Mucosa of gallbladder (tissue), 1 donor: ENCODE results near the gene QKI. TPM values are rescaled to one million over a fixed set of nuclear protein-coding genes. Genes with fewer than 3 reads are reported as not detected.

Experiments
- DNase-seq: peaks from one replicate; pipeline ENCODE4 v3.0.0-alpha.2; 2020; ENCODE audit warnings: low spot score
- total RNA-seq: library from RNA; stranded (reverse); gene quantifications from one replicate; pipeline ENCODE4 v1.2.1, GENCODE V29; 2021
- donor health status: DM: no; HTN: no; CAD: no.

Gene QKI
- total RNA-seq, 1 donor from 2014 or later = 80.0 TPM

DNA sequence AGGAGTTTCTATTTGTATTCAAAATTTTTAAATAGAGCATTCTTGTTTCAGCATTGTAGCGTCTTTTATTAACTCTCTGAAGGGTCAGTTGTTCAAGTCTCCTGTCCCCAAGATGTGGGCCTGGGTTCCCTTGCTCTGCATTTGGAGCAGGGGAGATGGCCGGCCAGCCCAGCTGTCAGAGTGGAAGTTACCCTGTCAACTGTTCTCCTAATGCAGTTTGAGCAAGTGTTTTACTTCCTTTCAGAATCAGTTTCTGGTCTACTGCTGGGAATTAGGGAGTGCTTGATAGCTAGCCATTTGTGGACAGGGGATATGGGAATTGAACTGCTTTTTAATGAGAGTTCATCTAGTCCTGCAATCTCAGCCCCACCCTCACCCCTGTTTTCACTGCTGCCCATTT lies 116.6 kb downstream of the QKI start:
- DNase-seq = no peak

DNA sequence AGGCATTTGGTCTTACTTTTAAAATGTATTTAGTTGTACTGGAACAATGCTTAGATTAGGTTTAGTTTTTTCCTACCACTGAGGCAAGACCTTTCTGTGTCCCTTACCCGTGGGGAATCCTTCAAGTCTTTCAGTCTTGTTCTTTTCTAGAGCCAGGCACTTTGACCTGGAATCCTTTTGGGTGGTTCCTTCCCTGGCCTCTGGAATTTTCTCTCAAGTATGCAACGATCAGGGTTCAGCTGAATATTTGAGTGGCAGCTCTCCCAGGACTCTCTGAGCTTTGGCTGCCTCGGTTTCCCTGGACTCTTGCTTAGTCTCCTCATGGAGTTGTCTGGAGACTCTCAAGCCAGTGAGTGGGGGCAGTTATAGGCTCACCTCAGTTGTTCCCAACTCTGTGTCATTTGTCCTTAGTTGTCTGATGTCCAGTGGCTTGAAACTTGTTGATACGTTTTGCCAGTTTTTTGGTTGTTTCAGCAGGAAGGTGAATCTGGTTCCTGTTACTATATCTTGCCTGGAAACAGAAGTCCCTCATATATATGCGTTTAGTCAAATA lies 118.1 kb downstream of the QKI start:
- DNase-seq = no peak

DNA sequence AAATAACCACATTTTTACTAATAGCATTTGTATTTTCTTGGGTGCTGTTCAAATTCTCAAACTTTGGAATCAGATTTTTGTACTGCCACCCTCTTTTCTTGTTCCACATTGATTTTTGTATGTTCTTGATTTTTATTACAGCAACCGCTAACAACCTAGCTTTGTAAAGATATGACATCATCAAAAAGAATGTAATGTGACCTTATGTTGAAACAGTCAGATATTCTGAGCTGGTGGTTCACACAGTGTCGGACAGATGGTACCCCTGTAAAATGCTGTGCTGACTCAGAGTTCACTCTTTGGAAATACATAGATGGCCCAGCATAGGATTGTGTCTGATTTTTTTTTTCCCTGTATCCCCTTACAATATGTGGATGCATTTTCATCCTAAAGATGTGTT lies 118.9 kb downstream of the QKI start:
- no peak for DNase-seq

DNA sequence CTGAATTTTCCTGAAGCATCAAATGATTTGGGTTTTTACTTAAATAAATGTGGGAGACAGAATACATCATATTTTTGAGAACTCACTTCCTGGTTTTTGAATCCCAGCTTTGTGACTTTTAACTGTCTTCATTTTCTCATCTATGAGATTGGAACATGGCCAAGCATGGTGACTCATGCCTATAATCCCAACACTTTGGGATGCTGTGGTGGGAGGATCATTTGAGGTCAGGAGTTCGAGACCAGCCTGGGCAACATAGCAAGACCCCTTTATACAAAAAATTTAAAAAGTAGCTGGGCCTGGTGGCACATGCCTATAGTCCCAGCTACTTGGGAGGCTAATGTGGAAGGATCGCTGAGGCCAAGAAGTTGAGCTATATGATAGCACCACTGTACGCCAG lies 122.3 kb downstream of the QKI start:
- no peak for DNase-seq

DNA sequence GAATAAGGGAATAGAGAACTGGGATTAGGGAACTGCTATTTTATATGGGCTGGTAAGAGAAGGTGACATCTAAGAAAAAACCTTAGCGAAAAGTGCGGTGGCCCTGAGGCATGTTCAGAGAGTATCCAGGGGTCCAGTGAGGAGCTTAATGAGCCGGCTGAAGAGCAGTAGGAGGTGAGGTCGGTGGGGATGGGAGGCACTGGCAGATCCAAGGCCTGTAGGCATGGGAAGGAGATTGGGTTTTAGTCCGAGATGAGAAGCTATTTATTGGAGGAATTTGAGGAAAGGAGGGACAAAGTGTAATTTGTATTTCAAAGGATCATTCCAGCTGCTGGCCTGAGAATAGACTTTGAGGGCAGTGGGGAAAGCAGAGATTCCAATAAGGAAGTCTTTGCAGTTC lies 123.8 kb downstream of the QKI start:
- DNase-seq = no peak

DNA sequence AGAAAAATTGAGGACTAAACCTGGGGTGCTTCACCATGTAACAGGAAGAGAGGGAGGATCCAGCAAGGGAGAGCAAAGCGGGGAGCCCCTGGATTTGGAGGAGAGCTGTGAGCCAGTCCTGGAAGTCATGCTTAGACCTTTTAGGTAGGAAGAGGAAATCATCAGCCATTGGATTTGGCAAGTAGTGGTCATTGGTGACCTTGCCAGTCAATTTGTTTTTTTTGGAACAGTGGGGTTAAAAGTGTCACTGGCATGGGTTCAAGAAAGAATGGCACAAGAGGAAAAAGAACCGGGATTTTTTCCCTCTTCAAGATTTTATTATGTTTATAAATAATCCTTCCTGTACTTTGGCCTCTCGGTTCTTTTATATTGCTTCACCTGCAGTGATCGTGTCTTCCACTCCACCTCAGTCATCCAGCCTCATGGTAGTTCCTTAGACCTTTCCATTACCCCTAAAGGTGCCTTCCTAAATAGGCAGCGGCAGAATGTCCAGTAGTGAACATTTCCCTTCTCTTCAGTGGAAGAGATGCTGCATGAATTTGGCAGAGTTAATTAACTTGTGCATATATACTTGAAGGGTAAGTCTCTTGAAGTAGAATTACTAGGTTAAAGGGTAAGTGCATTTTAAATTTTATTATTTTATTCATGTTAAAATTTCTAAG lies 124.7 kb downstream of the QKI start:
- no peak for DNase-seq

DNA sequence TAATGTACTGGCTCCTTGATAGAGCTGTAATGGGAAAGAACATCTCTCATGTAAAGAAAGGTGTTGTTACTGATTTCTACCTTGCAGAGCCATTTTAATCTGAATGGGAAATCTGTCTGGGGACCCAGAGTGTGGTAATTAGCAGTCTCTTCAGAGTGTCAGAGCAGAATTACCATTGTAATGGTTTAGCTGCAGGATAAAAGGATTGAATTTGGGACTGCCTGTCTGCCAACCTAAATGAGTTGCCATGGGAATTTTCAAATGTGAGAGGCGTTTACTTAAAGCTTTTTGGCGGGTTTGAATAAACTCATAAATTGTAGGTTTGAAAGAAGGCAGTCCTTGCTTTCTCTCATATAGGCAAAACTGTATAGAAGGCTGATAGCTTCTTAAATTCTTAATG lies 128.8 kb downstream of the QKI start:
- no peak for DNase-seq

DNA sequence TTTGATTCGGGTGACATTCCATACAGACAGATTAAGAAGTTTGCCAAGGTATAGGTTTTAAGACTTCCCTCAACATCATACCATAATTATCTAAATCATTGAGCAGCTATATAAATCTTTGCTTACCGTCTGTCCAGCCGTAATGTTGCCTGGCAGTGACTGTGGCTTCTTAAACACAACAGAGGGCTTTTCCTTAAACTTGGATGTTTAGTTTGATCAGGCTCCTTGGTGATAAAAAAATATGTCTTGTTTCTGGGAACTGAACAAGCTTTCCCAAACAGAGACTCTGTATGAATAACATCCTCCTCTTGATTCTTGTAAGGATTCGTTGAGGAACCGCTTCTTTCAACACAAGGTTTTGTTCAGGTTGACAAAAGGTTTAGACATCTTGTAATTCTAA lies 130.9 kb downstream of the QKI start:
- DNase-seq = no peak

DNA sequence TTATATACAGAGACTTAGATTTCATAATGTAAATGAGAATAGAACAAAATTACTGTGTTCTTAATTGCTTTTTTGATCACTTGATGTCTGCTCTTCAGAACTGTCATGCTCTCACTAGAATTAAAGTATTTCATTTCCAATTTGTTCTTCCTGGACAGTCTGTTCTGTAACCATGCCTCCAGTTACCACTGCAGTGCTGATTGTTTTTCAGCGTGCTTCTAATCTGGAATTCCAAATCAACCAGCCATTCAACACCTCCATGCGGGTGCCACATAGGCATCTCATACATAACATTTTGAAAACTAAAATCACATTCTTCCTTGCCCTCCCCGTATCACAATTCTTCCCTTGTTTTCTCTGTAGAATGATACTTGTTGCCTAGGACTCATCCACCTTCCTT lies 132.8 kb downstream of the QKI start:
- DNase-seq = no peak

DNA sequence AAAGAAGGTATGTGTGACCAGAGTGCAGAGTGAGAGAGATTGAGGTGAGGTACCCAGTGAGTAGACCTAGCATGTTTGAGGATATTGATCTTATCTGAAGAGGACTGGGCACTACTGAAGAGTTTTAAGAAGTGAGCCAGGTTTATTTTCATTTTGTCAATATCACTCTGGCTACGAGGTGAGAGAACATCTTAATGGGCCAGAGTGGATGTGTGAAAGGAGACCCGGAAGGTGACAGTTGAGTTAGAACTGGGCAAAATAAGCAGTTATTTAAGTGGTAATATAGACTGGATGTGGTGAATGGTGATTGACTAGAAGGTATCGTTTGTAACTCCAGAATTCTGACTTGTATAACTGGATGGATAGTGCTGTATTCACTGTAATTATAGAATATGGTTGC lies 134.1 kb downstream of the QKI start:
- no peak for DNase-seq

DNA sequence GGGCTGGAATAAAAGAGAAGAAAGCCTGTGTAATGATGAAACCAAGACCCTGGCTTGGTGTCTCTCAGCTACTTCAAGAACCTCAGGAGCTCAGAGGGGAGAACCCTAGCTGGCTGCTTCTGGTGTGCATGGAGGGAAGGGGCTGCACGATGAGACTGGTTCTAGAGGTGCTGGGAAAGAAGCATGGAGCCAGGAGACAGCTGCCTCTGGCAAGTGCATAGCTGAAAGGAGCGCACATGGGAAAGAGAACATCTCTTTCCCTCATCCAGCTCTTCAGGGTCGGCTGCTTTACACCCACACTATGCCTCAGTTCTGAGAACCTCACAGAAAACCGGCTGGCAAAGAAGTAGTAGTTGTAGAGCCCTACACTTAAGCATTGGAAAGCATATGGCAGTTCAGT lies 139.5 kb downstream of the QKI start:
- DNase-seq = no peak

DNA sequence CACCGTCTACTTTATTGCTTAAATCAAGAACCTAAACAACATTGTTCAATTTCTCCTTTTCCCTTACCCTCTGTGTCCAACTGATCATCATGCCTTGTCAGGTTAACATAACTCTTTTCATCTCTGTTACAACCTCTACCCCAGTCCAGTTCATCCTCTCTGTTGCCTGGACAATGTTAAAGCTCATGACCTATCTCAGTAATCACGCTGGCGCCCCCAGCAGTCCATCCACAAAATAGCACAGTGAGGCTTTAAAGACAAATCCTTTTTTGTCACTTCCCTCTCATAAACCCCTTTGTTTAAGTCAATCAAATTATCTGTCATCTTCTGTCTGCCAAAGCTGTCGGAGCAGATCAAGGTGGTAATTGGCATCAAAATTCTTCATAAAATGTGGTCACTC lies 140.1 kb downstream of the QKI start:
- DNase-seq = peak; percentile 30

DNA sequence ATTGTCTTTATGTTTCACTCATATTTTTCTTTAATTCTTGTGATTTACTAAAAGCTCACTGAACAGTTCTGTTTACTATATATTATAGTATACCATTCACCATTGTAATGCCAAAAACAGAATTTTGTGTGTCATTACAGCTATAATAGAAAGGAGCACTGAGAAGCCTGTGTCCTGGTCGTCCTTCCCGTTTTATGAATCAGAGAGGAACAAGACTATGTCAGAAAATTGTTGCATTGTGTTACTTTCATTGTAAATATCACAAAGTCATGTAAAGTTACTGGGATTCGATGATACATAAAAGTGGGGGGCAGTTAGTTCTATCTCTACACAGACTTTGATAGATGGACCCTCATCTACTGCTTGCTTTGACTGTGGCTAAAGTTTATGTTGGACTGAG lies 145.1 kb downstream of the QKI start:
- DNase-seq = no peak

DNA sequence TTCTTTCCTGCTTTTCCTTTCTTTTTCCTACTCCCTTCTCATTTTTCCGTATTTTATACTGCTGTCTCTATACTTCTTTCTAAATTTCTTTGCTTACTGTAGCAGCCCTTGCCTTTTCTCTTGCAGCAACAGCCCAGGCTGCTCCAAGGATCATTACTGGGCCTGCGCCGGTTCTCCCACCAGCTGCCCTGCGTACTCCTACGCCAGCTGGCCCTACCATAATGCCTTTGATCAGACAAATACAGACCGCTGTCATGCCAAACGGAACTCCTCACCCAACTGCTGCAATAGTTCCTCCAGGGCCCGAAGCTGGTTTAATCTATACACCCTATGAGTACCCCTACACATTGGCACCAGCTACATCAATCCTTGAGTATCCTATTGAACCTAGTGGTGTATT lies 148.8 kb downstream of the QKI start:
- DNase-seq = no peak

DNA sequence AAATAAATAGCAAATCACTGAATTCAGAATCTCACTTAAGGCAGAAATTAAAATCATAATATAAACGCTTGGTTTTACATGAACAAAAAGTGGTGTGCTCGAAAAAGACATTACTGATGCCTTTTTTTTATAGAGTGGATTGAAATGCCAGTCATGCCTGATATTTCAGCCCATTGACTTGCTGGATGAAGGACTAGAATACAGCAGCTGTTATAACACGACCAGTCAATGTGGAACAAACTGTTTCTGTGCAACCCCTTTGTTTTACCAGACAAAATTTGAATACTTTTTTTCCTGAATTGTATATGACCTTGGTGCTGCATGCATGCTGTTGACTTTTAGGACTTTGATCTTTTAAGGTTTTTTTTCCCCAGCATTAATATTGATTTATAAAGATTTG lies 150.0 kb downstream of the QKI start:
- DNase-seq = no peak

DNA sequence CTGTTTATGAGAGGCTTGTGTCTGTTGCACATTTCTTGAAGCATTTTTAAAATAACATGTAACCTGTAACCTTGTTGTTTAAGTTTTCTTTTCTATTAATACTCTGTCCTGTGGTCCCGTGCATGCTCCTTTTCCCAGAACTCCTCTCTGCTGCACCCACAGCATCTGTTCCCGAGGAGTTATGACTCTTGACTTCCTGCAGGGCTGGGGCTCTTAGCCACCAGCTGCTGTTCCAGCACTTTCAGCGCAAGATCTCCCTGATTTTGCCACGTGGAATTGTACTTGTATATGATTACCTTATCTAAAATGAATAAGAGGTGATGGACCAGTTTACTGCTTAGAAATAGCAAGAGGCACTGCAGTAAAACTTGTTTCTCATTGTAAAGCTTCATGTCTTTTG lies 150.6 kb downstream of the QKI start:
- no peak for DNase-seq

DNA sequence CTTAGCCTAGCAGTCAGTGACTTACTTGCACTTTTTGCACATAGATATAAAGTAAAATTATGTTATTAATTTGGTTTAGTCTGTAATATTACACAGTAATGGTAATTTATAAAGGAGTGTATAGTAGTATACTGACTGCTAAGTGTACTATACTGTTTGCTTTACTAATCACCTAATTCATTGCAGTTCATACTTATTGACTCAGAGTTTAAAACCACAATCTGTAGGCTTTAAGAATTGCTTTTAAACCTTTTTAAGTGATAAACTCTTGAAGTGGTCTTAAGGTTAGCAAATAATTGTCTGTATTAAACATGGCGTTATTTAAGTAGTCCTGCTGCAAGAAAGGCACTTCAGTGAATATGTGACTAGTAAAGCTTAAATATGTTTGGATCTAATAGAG lies 151.5 kb downstream of the QKI start:
- DNase-seq = no peak

DNA sequence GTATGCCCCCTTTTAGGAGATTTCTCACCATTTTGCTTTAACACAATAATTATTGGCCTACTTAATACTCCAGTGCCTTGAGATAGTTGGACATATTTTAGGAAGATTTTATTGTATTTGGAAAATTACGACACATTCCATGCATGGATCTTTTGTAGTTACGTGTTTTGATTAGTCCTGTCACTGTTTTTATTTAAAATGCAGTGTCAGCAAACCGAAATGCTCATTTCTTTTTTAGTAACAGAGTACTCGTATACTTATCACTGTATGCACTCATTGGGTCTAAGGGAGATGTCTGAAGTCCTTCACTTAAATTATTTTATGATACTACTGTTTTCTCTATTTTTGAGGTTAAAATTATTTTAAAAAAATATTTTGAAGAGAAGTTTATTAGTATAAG lies 153.8 kb downstream of the QKI start:
- no peak for DNase-seq

DNA sequence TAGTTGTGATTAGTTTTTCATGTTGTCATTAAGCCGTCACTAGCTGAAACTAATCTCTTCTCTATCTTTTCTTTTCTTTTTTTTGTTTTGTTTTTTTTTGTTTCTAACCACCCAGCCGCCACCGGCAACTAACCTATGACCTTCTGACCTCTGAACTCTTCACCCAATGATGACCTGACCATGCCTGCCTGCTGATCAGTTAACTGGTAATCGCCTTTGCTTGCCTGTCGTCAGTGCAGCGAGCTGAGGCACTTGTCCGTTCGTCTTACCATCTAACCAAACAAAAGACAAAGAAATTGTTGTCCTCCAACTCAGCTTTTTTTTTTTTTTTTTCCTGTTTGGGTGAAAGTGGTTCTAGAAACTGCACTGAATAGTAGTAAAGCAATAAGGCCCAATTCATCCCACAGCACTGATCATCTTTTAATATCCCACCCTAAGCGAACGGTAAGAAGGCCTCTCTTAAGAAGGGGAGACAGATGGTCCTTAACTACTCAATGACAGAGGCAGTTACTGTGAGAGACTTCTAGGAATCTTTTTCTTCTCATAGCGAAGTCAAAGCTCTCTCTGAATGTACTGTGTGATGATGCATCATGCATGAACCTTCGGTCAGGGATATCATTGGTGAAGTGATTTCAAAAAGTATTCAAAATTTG lies 156.2 kb downstream of the QKI start:
- no peak for DNase-seq

DNA sequence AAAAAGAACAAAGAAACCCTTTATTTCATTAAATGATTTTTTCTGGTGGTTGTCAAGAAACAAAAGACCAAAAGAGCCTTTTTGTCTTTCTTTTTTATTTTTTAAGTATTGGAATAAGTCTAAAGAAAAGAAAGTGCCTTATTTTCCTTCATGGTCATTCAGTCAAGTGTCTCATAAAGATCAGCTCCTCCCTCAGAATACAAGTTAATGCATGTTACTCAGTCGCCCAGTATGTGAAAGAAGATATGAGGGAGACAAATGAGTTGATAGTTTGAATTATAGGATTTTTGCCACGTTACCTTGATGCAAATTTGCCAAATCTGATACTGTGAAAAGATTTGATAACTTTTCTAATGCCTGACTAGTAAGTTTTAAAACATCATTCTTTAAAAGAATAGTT lies 157.2 kb downstream of the QKI start:
- no peak for DNase-seq

DNA sequence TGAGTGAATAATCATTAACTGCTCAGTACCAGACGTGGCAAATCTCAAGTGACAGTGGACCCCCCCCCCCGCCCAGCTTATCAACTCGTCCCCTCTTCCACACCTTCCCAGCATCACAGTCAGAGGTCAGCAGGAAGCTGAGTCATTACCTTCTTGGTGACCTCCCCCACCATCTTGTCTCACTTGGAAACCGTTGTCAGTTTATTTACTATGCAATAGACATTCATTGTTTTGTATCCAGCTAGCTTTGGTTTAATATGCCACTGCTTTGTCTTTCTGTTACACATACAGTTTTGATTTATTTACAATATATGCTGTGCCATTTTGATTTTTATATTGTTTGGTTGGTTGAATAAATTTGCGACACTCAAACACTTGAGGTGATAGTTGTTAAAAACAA lies 158.1 kb downstream of the QKI start:
- no peak for DNase-seq

DNA sequence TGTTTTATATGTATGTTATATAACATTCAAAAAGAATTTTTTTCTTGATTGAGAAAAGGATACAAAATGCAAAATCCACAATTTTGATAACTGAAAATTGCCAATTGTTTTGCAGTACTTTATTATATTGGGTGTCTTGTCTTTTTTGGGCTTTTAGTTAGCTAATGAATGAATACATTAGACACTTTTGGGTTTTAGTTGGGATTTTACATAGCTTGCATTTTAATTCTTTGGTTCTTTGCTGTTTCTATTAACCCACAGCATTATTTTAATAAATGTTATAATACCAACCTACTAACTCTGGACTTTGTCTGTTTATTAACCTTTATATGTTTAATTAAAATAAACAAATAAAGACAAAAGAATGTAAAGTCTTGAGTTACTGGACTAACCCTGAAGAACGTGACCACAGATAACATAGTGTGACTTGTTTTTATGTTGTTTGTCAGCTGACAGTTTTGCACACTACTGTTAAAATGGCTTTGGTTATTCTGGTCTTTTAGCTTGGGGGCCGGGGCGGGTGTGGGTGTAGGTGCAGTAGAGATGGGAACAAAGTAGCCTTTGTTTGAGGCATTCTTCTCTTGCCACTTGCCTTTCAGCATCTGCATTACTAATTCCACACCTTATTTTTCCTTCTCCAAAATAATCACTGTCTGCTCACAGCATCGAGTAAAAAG lies 159.1 kb downstream of the QKI start:
- DNase-seq = no peak

DNA sequence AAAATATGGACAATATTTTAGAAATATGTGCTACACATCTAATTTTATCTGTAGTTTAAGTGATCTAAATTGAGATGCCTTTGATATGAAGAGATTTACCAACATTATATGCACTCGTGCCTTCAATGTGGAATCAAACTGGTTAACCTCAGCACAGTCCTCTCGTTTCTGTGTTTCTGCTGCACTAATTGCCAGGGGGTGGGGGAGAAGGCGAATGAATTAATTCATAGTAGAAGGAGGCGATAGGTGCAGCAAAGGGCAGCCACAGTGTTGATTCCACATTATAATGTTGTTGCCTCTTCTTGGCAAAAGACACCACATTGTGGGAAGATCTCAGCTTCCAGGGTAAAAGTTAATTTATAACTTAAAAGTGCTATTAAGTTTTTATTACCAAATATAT lies 161.6 kb downstream of the QKI start:
- DNase-seq = no peak
